ENCODE results near the gene TP63.

DNA sequence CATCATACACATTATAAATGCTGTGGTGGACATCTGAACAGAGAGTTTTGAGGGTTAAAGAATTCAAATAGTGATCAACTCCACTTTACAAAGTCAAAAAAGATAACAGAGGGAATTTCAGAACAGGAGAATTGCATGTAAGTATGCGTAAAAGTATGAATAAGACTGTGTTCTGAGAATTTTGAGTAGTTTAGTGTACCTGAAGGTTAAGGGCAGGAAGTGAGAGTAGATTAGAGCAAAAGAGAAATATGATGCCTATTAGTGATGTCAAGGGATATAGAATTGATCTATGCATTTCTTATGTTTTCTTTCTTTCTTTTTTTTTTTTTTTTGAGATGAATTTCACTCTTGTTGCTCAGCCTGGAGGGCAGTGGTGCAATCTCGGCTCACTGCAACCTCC, 53.1 kb downstream of the TP63 start:
- TF ChIP-seq, protein P1, sequence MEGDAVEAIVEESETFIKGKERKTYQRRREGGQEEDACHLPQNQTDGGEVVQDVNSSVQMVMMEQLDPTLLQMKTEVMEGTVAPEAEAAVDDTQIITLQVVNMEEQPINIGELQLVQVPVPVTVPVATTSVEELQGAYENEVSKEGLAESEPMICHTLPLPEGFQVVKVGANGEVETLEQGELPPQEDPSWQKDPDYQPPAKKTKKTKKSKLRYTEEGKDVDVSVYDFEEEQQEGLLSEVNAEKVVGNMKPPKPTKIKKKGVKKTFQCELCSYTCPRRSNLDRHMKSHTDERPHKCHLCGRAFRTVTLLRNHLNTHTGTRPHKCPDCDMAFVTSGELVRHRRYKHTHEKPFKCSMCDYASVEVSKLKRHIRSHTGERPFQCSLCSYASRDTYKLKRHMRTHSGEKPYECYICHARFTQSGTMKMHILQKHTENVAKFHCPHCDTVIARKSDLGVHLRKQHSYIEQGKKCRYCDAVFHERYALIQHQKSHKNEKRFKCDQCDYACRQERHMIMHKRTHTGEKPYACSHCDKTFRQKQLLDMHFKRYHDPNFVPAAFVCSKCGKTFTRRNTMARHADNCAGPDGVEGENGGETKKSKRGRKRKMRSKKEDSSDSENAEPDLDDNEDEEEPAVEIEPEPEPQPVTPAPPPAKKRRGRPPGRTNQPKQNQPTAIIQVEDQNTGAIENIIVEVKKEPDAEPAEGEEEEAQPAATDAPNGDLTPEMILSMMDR (IDR thresholded peaks at IDR 0.05; ENCODE audit: extremely low read depth in 1 of 2, insufficient read depth in 1 of 2, low read depth in 1 of 2, low read length in 2 of 2) = no peak
- TF ChIP-seq POLR2A (IDR thresholded peaks at IDR 0.05; ENCODE audit: low read depth, low read length) (no peak), EZH2 (IDR thresholded peaks at IDR 0.05; ENCODE audit: borderline replicate concordance, low read depth, low read length, severe bottlenecking) (no peak), POLR2AphosphoS5 (IDR thresholded peaks at IDR 0.05; ENCODE audit: insufficient read depth, low read depth, low read length) (no peak), GATA2 (IDR thresholded peaks at IDR 0.05; ENCODE audit: insufficient read depth, insufficient read length, low read depth, low read length) (no peak), MYC (IDR thresholded peaks at IDR 0.05; ENCODE audit: low read depth, low read length) (no peak), JUN (IDR thresholded peaks at IDR 0.05; ENCODE audit: borderline replicate concordance, insufficient read depth, insufficient read length, low read depth) (no peak), FOS (IDR thresholded peaks at IDR 0.05; ENCODE audit: borderline replicate concordance, insufficient read depth, low read length) (no peak)
- TF ChIP-seq, protein P2, sequence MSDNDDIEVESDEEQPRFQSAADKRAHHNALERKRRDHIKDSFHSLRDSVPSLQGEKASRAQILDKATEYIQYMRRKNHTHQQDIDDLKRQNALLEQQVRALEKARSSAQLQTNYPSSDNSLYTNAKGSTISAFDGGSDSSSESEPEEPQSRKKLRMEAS (IDR thresholded peaks at IDR 0.05; ENCODE audit: insufficient read depth, insufficient read length) = no peak

Data from endothelial cell of umbilical vein (primary cell).